Gastrocnemius medialis (tissue), 4 donors: ENCODE results near the gene PRDX6. TPM values are rescaled to one million over a fixed set of nuclear protein-coding genes. Genes with fewer than 3 reads are reported as not detected.

Experiments used
- ATAC-seq, 2 donors: fragments of 150-250 bp; one replicate each; pipeline ENCODE4 v1.9.1; 2016
- DNase-seq, 2 donors: peaks; one replicate each; pipeline ENCODE4 v3.0.0-alpha.2; 2019
- H3K27ac ChIP-seq, 4 donors: fragments of 200-600 bp; sonication (generic); 1 replicate in 1 of 4; 2 replicates in 3 of 4; pipeline ENCODE4 v1.5.1; 2016 to 2018; ENCODE audit warnings: mild to moderate bottlenecking in 2 of 4, moderate library complexity in 1 of 4
- H3K27me3 ChIP-seq, 3 donors: fragments of 200-600 bp; sonication (generic) in 2 of 3; 1 replicate in 1 of 3; 2 replicates in 2 of 3; pipeline versions ENCODE4 v1.5.1 to v1.6.0; 2016 to 2019; ENCODE audit warnings: mild to moderate bottlenecking in 1 of 3, moderate library complexity in 1 of 3
- H3K36me3 ChIP-seq, 2 donors: fragments of 200-600 bp; sonication (generic) in 1 of 2; one replicate each; pipeline ENCODE4 v1.5.1; 2017 to 2018
- H3K4me1 ChIP-seq, 2 donors: fragments of 200-600 bp; sonication (generic) in 1 of 2; one replicate each; pipeline ENCODE4 v1.5.1; 2016 to 2017; ENCODE audit warnings: mild to moderate bottlenecking in 2 of 2
- H3K4me3 ChIP-seq, 4 donors: fragments of 200-600 bp; sonication (generic) in 3 of 4; 1 replicate in 1 of 4; 2 replicates in 3 of 4; pipeline ENCODE4 v1.5.1; 2016 to 2019; ENCODE audit warnings: mild to moderate bottlenecking in 2 of 4
- H3K9me3 ChIP-seq, 3 donors: fragments of 200-600 bp; sonication (generic) in 2 of 3; 1 replicate in 1 of 3; 2 replicates in 2 of 3; pipeline ENCODE4 v1.5.1; 2016 to 2019
- CTCF ChIP-seq, 5 experiments: fragments of 450-650 bp in 3 of 5; fragments of 200-600 bp in 2 of 5; sonication (generic) in 2 of 5; IDR thresholded peaks in 4 of 5; conservative IDR thresholded peaks in 1 of 5; 1 replicate in 4 of 5; 2 replicates in 1 of 5; pipeline ENCODE4 v1.5.1; 2016 to 2019; ENCODE audit warnings: antibody characterized with exemption in 5 of 5, mild to moderate bottlenecking in 3 of 5, moderate library complexity in 3 of 5
- POLR2A ChIP-seq, 2 donors: fragments of 450-650 bp; IDR thresholded peaks; one replicate each; pipeline ENCODE4 v1.6.1; 2017; ENCODE audit warnings: antibody characterized with exemption in 2 of 2, mild to moderate bottlenecking in 2 of 2, moderate library complexity in 2 of 2
- in situ Hi-C, 4 donors: fragments of 200-750 bp; cut with MboI; loops; one replicate each; pipeline versions ENCODE4 v1.15.0 to v1.8.0; 2017; ENCODE audit warnings: low sequenced_read_pairs in 4 of 4
- intact Hi-C: fragments of 100-400 bp; cut with DNase I; formaldehyde crosslinking; loops from one replicate; pipeline ENCODE4 v1.15.1; 2023; ENCODE audit warnings: low total_unique reads
- total RNA-seq, 4 donors: library from RNA; depleted of rRNA; stranded (reverse); fragments of >200 nt; gene quantifications; one replicate each; pipeline versions ENCODE4 v1.1.0 to v1.2.3, GENCODE V29; 2016

Gene PRDX6
- total RNA-seq, 4 donors from 2014 or later, result 493 to 573 (median 554) TPM

GRCh38 chr1:173482683-173483082 is 5.5 kb downstream of the PRDX6 start:
- in situ Hi-C loops (no loop called here), intact Hi-C loops (no loop called here)
- H3K36me3 ChIP-seq, result peaks cover 20 to 82% of the 10 kb centered on the region in 2 donors
- H3K9me3 ChIP-seq, result no peaks in the 10 kb centered on the region
- TF ChIP-seq POLR2A (IDR thresholded peaks at IDR 0.05) (no peak), CTCF (IDR thresholded peaks at IDR 0.05 in 4 of 5, conservative IDR thresholded peaks at IDR 0.05 in 1 of 5) (no peak)
- H3K27me3 ChIP-seq, result no peaks in the 10 kb centered on the region
- DNase-seq, result no peak
- no peak for ATAC-seq
- H3K4me1 ChIP-seq, result peaks cover 31 to 36% of the 10 kb centered on the region in 2 donors
- no peak overlapping the region for H3K27ac ChIP-seq
- no peak overlapping the region for H3K4me3 ChIP-seq

- Histone ChIP-seq H3K4me1 (peaks cover 20 to 25% of the 10 kb centered on the region in 2 donors), H3K36me3 (peaks cover 20 to 97% of the 10 kb centered on the region in 2 donors), H3K27me3 (no peaks in the 10 kb centered on the region), H3K4me3 (no peak overlapping the region), H3K27ac (no peak overlapping the region), H3K9me3 (no peaks in the 10 kb centered on the region)
- in situ Hi-C loops, result no loop called here
- no peak for TF ChIP-seq POLR2A (IDR thresholded peaks at IDR 0.05)
- DNase-seq (no peak), ATAC-seq (no peak)
- intact Hi-C loops, result no loop called here
Observed at GRCh38 chr1:173484276-173484675, 7.1 kb downstream of the PRDX6 start.

GRCh38 chr1:173485401-173485800 is 8.3 kb downstream of the PRDX6 start:
- DNase-seq (no peak), ATAC-seq (no peak)
- intact Hi-C loops, result no loop called here
- no peaks in the 10 kb centered on the region for H3K27me3 ChIP-seq
- peaks cover 9 to 15% of the 10 kb centered on the region in 2 donors for H3K4me1 ChIP-seq
- H3K27ac ChIP-seq, result no peak overlapping the region
- H3K4me3 ChIP-seq, result no peak overlapping the region
- H3K36me3 ChIP-seq, result peaks cover 20 to 86% of the 10 kb centered on the region in 2 donors
- in situ Hi-C loops, result no loop called here
- no peaks in the 10 kb centered on the region for H3K9me3 ChIP-seq
- no peak for TF ChIP-seq POLR2A (IDR thresholded peaks at IDR 0.05)
- no peak for TF ChIP-seq CTCF (IDR thresholded peaks at IDR 0.05 in 4 of 5, conservative IDR thresholded peaks at IDR 0.05 in 1 of 5)

GRCh38 chr1:173488001-173488400 is 10.9 kb downstream of the PRDX6 start:
- H3K27me3 ChIP-seq, result no peaks in the 10 kb centered on the region
- DNase-seq (no peak), ATAC-seq (peak in 1 of 2 donors; percentile 34)
- intact Hi-C loops, result no loop called here
- in situ Hi-C loops, result no loop called here
- peaks cover 0 to 3% of the 10 kb centered on the region in 2 donors for H3K4me1 ChIP-seq
- peaks cover 10 to 61% of the 10 kb centered on the region in 2 donors for H3K36me3 ChIP-seq
- H3K27ac ChIP-seq, result peak overlapping the region in 1 of 4 donors; percentile 60
- H3K4me3 ChIP-seq, result no peak overlapping the region
- H3K9me3 ChIP-seq, result no peaks in the 10 kb centered on the region
- TF ChIP-seq POLR2A (IDR thresholded peaks at IDR 0.05), result no peak
- no peak for TF ChIP-seq CTCF (IDR thresholded peaks at IDR 0.05 in 4 of 5, conservative IDR thresholded peaks at IDR 0.05 in 1 of 5)

- in situ Hi-C loops, result no loop called here
- no peak for DNase-seq
- Histone ChIP-seq H3K9me3 (no peaks in the 10 kb centered on the region), H3K27ac (peak overlapping the region in 1 of 4 donors; percentile 60), H3K36me3 (peaks cover 9 to 51% of the 10 kb centered on the region in 2 donors), H3K4me3 (no peak overlapping the region), H3K4me1 (peaks cover 0 to 3% of the 10 kb centered on the region in 2 donors), H3K27me3 (no peaks in the 10 kb centered on the region)
- intact Hi-C loops, result no loop called here
- no peak for ATAC-seq
- TF ChIP-seq POLR2A (IDR thresholded peaks at IDR 0.05), result no peak
- TF ChIP-seq CTCF (IDR thresholded peaks at IDR 0.05 in 4 of 5, conservative IDR thresholded peaks at IDR 0.05 in 1 of 5), result no peak
Observed at GRCh38 chr1:173489149-173489600, 12.0 kb downstream of the PRDX6 start.
